Stimulated activated CD4-positive, alpha-beta T cell treated with anti-CD3 and anti-CD28 coated beads, Interleukin-2, amount 100 ng/mL, for 24 hours (primary cell): ENCODE results near the gene ILF3.
"Not testable (repeated sequence)": the region's sequence is repeated elsewhere in the genome, so short reads cannot be mapped to it uniquely, and the experiment has no call there.

Experiments used
- DNase-seq, 2 donors: peaks; one replicate each; pipeline ENCODE4 v3.0.0-alpha.2; 2020

ILF3 gene

DNA sequence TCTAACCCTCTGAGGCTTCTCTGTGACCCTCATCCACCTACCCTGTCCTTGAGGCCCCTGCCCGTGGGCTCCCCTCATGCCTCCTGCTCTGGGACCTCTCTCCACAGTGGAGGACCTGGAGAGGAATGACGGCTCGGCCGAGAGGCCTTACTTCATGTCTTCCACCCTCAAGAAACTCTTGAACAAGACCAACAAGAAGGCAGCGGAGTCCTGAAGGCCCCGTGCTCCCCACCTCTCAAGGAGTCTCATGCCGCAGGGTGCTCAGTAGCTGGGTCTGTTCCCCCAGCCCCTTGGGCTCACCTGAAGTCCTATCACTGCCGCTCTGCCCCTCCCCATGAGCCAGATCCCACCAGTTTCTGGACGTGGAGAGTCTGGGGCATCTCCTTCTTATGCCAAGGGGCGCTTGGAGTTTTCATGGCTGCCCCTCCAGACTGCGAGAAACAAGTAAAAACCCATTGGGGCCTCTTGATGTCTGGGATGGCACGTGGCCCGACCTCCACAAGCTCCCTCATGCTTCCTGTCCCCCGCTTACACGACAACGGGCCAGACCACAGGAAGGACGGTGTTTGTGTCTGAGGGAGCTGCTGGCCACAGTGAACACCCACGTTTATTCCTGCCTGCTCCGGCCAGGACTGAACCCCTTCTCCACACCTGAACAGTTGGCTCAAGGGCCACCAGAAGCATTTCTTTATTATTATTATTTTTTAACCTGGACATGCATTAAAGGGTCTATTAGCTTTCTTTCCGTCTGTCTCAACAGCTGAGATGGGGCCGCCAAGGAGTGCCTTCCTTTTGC, 10.8 kb upstream of the ILF3 start:
- DNase-seq: no peak

DNA sequence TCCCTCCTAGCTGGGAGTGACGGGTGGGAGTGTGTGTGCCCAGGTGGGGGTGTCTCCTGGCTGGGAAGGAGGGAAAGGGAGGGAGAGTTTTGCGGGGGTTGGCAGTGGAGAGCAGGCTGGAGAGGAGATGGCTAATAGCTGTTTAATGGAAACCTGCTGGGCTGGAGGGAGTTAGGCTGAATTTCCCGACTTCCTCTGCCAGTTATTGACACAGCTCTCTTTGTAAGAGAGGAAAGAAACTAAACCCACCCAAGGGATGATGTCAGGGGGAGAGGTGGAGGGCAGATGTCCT, 10.2 kb upstream of the ILF3 start:
- DNase-seq: no peak

DNA sequence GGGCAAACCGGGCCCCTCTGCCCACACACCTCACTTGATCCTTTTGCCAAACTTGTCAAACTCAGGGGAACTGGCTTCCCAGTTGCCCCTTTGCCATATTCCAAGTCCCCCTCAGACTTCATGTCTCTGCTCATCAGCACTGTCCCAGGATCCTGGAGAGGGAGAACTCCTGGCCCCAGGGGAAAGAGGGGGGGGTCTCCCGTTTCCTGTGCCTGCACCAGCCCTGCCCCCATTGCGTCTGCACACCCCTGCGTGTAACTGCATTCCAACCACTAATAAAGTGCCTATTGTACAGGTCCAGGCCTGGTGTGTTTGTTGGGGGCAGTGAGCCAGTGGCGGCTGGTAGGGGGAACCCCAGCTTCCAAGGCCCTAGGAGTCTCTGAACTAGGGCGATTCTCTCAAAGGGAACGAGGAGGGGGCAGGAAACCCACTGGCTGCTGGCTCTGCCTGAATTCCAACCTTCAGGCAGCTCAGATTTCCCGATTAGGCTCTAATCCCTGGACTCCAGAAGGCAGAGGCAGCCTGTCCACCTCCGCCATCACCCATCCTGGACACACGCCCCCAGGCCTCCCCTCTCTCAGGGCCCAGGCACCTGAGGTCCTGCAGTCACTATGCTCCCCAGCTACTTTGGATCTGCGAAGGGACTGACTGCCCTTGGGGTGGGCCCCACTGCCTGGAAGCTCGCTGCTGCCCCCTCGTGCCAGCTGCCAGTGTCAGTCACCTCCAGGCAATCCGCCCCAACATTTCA, 9.7 kb upstream of the ILF3 start:
- DNase-seq: peak; percentile 88 to 89

DNA sequence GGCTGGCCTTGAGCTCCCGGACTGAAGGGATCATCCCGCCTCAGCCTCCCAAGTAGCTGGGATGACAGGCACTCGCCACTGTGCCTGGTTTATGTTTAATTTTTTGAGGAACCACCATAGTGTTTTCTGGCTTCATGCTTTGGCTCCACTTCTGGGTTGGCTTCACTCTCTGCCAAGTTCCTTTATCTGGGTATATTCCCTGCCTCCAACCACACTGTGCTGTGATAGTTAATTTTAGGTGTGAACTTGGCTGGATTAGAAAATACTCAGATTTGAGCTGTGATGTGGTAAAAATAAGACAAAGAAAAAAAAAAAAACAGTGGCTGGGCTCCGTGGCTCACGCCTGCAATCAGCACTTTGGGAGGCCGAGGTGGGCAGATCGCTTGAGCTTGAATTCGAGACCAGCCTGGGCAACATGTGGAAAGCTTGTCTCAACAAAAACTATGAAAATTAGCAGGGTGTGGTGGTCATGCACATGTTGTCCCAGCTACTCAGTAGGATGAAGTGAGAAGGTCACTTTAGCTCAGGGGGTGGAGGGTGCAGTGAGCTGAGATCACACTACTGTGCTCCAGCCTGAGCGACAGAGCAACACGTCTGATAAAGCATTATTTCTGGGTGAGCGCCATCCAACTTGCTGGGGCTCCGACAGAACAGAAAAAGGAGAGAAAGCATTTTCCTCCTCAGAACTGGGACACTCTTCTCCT, 7.5 kb upstream of the ILF3 start:
- no peak for DNase-seq

DNA sequence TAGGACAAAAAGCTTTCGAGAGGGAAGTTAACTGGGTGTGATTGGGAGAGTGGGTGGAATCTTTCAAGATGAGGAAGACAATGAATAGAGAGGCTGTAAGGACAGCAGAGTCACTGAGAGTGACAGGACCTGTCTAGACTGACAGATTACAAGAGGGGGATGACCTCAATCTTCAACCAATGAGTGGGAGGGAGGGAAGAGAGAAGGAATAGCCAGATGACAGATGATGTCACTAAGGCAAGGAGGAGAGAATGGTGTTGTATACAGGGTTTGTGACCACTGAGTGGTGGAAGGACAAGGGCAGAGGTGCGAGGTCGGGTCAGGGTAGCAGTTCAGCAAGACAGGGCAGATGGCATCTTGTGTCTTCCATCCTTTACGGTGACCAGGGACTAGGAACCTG, 5.8 kb upstream of the ILF3 start:
- DNase-seq: no peak

DNA sequence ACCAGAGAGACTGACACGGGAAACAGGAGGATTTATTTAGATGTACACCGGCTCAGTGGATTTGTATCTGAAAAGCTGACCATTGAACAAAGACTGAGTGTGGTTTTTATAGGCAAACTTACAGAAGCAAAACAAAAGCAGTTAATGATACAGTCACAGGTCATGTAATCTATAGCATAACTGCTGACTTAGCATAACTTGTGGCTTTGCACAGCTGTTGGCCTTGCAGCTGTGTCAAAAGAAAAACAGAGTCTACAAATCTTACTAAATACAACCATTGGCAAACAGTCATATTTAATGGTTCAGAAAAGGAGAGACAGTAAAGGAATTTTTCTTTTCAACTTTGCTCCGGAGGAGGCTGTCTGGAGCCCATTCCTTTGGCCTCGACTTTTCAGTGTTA, 2.3 kb upstream of the ILF3 start:
- DNase-seq: no peak

DNA sequence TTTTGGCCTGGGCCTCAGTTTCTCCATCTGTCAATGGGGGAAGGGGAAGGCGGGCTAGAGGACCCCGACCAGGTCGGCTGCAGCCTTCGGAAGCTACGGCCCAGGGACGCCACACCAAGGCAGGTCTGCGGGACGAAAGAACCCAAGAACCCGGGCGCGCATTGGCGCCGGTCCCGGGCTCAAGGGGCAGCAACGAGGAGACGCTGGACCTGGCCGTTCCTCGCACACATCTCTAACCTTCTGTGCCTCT, 739 bp upstream of the ILF3 start:
- DNase-seq: no peak

DNA sequence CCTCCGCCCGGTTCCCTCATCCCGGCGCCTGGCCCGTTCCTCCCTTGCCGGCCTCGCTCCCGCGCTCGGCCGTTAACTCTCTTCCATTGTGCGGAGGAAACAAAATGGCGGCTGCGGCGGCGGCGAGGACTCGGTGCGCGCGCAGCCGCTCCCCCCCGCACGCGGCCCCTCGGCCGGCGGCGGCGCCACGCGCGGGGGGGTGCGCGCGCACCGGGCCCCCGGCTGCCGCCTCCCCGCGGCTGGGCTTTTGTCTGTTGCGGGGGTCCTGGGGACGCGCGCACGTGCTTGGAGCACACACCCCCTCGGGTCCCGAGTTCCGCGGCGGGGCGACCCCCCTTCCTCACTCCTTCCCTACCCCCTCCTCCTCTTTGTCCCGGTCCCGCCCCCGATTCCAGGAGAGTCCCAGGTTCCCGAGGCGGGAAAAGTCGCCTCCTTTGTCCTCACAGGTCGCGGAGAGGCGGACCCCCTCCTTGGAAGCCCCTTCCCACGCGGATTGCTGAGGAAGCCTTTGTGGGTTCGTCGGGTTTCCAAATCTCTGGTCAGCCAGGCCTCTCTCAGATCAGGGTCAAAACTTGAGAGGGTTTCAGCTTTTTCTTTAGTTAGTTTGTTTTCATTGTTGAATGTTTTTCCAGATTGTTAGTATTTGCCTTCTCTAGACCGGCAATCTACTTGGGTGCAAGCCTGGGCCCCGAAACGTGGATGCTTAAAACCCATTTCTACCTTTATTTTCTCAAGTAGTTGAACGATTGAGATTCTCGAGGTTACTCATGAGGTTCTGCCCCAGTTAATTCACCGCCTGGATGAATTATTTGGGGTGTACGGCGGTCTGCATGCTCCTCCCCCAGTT, 687 bp downstream of the ILF3 start:
- peak; percentile 69 to 71 for DNase-seq

DNA sequence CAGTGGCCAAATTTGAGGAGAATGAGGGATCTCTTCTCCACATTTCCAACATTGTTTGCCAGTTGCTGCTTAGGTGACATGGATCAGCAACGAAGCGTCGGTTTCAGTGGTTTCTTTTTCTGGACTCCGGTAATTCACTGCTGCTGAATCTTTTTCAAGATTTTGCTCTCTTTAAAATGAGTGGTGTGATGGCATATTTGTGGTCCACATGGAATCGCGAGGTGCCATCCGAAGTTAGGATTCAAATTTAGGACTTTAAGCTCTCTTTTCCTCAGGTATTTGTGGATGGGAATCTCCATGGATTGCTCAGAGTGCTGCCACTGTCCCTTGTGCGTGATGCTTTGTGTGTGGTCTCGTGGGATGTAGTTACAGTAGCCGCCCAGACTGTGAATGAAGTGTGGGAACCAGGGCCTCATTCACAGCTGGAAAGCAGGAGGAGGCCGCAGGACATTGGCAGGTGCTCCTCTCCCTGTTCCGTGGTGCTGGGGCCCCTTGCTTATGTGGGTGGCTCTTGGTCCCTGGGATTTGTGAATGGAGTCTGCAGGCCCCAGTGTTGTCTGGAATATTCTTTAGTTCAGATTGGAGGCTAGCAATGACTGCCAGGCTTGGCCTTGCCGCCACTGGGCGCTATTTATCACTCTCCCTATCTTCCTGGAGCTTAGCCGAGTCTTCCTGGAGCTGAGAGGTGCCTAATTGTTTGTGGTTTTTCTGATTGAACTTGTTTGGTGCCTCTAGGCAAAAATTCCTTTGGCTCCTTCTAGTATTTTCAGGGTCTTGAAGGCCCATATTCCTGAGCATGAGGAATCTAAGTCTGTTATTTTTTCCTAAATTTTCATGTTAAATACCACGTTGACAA, 1.5 kb downstream of the ILF3 start:
- DNase-seq: peak; percentile 18 to 29

DNA sequence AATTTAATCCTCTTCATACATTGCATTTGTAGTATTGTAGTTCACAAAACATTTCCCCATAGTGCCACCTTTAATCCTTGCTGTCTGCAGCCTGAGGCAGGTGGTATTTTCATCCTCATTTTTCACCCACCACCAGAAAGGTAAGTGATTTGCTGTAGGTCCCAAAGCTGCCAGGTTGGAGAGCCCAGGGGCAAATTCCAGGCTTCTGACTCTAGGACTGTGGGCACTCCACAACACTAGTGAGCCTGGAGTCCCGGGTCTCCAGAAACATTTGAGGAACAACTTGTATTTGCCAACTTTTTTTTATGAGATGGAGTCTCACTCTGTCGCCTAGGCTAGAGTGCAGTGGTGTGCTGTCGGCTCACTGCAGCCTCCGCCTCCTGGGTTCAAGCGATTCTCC, 6.2 kb downstream of the ILF3 start:
- DNase-seq: no peak

DNA sequence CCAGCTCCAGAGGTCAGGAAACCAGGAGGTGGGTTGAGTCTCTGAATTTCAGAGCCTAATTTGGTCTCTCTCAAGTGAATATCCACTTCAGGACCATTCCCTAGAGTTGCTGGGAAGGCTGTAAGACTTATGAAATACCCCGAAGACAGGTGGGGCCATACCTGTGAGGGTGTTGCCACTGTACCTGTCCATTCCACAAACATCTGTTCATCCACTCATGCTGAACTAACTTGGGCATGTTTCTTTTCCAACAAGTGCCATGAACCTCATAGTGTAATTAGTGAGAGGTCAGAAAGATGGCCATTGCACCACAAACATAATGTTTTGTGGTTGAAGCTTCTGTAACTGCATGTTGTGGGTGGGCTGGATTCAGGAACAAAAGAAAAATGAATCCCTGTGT, 7.8 kb downstream of the ILF3 start:
- no peak for DNase-seq

DNA sequence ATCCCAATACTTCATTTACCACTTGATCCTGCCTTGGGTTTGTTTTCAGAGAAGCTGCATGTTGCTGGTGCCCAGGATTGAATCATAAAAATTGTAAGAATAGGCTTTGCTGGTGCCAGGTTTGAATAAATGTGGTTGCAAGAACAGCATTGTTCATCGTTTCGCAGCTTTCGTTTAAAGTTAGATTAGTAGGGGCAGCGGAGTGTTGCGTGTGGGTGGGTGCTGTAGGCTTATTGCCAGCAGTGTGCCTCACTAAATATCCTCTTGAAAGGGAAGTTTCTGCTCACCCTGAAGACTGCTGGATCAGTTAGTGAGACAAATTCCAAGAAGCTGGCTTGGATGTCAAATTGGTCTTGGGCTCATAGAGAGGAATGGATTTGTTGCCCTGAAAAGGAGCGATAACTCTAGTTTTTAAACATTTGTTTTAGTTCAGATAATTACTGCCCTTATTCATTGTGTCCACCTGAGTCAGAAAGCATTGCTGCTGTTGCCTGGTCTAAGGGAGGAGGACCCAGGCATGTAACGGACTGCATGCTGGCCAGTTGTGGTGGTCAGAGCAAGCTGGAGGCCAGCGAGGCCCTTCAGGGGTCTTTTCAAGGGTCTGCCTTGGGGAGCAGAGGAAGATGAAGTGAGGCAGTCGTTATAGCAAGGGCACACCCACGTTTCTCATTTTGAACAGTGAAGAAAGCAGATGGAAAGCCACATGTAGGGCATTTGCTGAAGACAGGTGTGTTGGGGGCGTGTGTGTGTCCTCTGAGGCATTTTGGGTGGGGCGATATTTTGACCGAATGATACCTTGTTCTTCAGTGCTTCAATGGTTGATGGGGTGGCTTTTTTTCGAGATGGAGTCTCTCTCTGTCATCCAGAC, 8.5 kb downstream of the ILF3 start:
- peak in 1 of 2 donors; percentile 36 for DNase-seq

DNA sequence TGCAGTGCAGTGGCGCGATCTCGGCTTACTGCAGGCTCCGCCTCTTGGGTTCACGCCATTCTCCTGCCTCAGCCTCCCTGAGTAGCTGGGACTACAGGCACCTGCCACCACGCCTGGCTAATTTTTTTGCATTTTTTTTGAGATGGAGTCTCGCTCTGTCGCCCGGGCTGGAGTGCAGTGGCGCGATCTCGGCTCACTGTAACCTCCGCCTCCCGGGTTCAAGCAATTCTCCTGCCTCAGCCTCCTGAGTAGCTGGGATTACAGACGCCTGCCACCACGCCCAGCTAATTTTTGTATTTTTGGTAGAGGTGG, 9.1 kb downstream of the ILF3 start:
- DNase-seq: not testable (repeated sequence)

DNA sequence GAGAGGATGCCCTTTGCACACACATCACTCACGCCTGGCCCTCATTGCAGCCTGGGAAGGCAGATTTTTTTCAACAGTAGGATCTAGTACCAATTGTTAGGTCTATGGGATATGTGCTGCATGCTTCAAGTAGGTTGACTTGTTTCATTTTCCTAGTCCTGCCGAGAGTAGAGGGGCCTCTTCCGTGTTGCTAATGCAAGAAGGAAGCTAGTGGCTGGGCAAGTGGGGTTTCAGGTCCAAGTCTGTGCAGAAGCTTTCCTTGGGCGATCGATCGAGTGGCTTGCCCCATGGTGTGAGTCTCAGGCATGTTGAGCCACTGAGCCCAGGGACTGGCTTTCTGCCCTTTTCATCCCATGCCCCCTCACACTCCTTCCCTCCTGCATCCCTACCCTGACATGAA, 13.7 kb downstream of the ILF3 start:
- DNase-seq: no peak

DNA sequence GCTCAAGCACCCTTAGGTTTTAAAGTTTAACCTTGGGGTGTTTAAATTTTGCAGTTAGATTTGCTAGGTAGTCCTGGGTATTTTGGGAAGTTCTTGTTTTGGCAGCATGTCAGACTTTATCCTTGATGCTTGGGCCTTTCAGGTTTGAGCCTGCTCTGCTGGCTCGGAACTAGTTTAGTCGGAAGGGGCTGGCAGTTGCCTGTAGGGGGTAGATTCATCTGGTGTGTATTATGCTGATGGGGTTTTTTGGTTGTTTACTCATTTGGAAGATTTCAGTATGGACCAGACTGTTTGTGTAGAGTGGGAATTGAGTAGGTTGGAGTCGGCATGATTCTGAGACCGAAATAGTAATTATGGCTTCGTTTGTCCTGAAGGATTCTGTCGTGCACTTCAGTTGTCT, 15.1 kb downstream of the ILF3 start:
- no peak for DNase-seq

DNA sequence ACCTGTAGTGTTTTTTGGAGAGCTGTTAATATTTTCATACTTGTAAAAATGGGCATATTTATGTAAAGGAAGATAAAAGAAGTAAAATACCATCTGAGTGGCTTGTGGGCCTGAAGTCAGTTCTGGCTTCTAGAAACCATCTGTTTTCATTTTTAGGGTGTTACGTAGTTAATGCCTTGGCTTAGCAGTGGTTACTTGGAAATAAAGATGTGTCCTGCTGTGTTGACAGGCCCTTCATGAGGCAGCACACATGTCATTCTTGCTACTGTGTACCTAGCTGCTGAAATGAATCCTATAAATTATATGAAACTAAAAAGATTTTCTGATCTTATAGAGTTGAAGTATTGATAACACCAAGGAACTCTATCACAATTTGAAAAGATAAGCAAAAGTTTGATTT, 16.0 kb downstream of the ILF3 start:
- DNase-seq: no peak

DNA sequence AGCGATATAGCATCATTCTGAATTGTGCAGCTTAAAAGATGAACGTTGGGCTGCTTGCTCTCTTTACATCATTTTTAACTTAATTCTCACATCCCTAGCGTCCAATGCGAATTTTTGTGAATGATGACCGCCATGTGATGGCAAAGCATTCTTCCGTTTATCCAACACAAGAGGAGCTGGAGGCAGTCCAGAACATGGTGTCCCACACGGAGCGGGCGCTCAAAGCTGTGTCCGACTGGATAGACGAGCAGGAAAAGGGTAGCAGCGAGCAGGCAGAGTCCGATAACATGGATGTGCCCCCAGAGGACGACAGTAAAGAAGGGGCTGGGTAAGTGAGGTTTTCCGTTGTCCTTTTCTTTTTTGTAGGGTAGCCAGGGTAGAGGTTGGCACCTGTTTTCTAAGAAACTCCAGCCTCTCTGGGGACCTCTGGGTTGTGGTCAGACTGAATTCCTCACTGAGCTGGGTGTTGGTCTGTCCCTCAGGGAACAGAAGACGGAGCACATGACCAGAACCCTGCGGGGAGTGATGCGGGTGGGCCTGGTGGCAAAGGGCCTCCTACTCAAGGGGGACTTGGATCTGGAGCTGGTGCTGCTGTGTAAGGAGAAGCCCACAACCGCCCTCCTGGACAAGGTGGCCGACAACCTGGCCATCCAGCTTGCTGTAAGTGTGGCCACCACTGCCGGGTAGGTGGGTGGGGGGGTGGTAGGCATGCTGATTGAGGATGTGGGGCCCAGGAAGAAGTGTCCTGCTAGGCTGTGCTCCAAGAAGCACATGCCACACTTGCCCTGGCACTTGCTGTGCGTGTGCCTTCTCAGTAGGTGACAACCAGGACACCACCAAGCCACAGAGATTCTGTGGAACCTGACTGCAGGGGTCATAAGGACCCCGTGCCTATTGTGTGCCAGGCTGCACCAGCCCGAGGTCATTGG, 17.0 kb downstream of the ILF3 start:
- DNase-seq: no peak

DNA sequence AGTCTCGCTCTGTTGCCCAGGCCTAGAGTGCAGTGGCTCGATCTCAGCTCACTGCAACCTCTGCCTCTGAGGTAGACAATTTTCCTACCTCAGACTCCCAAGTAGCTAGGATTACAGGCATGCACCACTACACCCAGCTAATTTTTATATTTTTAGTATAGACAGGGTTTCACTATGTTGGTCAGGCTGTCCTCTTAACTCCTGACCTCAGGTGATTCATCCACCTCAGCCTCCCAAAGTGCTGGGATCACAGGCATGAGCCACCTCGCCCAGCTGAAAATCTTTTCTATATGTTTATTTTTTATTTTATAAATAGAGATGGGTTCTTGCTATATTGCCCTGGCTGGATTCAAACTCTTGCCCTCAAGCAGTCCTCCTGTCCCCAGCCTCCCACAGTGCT, 17.8 kb downstream of the ILF3 start:
- DNase-seq: not testable (repeated sequence)

DNA sequence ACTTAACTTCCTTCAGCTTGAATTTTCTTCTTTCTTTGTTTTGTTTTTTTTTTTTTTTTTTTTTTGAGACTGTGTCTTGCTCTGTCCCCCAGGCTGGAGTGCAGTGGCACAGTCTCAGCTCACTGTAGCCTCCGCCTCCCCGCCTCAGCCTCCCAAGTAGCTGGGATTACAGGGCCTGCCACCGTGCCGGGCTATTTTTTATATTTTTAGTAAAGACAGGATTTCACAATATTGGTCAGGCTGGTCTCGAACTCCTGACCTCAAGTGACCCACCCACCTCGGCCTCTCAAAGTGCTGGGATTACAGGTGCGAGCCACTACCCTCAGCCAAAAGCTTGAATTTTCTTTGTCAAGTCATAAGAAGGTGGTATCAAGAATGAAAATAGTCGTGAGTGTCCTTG, 21.1 kb downstream of the ILF3 start:
- not testable (repeated sequence) for DNase-seq

DNA sequence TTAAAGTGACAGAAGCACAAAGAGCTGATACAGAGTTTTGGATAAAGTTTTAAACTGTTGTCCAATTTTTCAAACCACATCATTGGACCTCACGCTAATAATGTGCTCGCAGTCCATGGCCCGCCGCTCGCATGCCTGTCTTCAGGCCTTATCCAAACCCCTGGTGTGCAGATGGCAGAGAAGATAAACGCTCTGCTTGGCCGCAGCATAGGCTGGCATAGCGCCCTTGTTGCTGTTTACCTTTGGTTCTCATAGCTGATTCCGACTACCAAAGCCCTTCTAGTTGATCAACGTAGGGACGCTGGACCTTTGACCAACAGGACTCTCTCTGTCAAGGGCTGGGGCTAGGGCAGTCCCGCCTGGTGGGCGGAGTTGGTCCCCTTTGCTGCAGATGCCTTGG, 23.6 kb downstream of the ILF3 start:
- no peak for DNase-seq

DNA sequence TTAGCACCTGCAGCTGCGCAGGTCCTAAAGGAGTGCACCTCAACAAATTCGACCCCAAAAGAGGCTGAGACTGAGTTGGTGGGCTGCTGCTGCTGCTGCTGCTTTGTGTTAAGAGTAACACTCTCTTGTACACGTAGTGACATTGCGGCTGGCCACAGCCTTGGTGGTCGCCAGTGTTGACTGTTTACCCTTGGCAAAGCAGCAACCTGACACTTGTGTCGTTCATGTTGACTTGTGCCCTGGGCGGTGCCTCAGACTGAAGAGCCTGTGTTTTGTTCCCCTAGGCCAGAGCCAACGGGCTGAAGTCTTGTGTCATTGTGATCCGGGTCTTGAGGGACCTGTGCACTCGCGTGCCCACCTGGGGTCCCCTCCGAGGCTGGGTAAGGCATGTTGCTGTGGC, 24.7 kb downstream of the ILF3 start:
- DNase-seq: no peak
